Measurements from ENCODE around the gene DNAAF8.

DNAAF8 gene

GRCh38 chr16:4734063-4734729, at the start of gene DNAAF8, which contains the start of gene ANKS3:
DNAAF8 (plus strand) TSS chr16:4734537; CDS start chr16:4736515, 1,978 bp downstream.
ANKS3 (minus strand) TSS chr16:4734271; CDS start chr16:4730149, 4,122 bp downstream.
- DNase-seq, result peak; percentile 82

DNA sequence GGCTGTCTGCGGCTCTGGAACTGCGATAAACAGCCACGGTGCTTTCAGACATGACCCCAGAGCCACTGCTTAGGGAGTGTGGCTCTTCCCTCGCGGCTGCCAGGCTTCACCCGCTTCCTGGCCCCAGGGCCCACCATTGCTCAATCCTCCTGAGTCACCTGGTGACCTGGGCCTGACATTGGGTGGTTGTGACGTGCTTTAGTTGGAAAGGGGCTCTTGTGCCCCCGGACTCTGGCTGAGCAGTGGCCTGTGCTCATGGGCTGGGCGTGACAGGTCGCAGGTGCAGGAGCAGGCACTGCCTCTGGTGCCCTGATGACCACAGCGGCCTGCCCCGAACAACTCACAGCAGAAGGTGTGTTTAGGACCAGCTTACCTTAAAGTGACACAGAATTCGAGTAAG, 49.6 kb upstream of the DNAAF8 start:
- DNase-seq, result no peak

DNA sequence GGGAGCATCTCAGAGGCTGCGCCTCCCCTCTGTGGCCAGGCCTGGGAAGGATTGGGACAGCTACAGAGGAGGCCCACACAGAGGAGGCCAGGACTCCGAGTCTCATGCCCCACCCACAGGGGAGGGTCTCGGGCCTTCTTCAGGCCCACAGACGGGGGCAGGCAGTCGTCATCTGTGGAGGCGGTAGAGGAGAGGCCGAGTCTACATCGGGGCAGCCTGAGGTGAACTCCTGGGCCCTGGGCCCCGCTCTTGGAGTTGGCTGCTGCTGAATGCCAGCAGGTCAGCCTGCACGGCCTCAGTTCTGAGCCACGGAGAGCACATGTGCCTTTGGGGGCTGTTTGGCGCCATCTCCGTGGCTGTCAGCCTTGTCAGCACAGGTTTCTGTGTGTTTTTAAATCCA, 49.0 kb upstream of the DNAAF8 start:
- no peak for DNase-seq

- DNase-seq, result no peak
These were observed 48.4 kb upstream of the DNAAF8 start for GRCh38 chr16:4685776-4686496.

GRCh38 chr16:4686497-4687210, 47.7 kb upstream of the DNAAF8 start:
- DNase-seq, result no peak

DNA sequence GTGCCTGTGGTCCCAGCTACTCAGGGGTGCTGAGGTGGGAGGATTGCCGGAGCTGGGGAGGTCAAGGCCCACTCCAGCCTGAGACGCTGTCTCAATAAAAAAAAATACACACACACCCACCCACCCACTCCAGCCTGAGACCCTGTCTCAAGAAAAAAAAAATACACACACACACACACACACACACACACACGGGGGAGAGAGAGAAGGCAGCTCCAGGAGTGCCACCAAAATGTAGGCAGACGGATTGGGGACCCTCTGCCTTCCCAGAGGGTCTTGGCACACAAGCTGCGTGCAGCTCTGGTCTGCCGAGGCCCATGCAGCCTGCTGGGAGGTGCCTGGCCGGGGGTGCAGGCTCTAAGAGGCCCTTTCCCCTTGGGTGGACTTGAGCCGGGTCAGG, 46.9 kb upstream of the DNAAF8 start:
- no peak for DNase-seq

DNA sequence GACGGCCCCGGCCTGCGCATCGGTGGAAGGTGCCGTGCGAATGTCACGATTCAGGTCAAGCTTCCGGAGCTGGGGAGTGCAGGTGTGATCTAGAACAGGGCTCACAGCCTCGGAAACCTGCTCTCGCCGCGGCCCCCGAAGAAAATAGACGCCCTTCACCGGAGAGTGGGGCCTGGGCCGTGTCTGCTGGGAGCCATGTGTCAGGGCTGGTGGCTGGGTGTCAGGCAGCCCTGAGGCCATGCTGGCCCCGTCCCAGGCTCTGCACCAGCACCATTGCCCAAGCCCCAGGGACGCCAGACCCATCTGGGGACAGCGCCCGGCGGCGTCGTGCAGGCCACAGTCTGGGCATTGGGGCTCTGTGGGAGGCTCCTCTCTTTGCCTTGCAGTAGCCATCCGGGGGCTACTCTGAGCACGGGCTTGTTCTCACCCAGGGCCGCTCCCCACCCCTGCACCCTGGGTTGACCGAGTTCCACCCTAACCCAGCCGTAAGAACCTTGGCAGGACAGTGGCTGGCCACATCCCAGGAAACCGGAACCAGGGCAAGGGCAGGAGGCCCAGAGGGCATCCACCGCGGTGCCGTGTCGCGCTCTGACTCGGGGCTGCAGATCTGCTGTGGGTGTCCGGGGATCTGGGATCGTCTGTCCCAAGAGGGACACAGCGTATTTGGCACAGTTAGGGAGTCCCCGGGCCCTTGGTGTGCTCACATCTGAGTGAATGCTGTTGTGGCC, 46.2 kb upstream of the DNAAF8 start:
- DNase-seq, result no peak

DNA sequence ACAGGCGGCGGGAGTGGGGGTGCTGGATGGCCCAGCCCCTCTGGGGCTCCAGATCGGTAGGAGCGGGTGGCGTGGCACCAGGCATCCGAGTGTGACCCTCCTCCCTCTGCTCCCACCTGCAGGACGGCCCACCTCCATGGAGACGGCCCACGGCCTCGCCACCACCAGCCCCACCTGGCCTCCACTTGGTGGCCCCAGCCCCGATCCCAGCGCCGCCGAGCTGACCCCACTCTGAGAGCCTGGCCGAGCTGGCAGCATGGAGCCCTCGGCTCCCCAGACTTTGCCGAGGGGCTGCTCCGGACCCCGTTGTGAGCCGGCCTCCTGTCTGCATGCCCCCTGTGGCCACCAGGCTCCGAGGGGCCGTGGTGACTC, 45.7 kb upstream of the DNAAF8 start:
- no peak for DNase-seq

DNA sequence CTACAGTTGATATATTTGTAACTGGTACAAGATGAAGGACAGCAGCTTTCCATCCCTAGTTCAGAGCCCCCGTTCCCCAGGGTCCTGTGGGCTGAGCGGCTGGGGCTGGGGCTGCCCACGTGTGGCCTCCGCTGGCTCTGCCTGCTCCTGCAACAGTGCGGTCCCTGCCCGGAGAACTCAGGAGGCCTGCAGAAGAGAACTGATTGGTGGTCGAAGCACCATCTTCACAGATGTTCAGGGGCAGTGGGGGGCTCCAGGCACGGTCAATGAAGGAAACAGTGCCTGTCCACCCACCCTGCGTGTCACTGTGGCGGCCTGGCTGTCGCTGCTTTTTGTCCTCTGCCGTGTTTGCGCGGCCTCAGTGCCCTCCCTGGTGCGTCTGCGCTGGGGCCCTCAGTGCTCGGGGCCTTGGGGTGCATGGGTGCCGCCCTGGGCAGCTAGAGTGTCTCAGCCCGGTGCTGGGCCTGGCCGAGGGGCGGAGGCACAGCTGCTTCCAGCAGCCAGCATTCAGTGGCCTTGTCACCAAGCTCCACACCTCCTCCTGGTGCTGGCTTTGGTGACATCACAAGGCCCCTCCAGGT, 45.2 kb upstream of the DNAAF8 start:
- no peak for DNase-seq

DNA sequence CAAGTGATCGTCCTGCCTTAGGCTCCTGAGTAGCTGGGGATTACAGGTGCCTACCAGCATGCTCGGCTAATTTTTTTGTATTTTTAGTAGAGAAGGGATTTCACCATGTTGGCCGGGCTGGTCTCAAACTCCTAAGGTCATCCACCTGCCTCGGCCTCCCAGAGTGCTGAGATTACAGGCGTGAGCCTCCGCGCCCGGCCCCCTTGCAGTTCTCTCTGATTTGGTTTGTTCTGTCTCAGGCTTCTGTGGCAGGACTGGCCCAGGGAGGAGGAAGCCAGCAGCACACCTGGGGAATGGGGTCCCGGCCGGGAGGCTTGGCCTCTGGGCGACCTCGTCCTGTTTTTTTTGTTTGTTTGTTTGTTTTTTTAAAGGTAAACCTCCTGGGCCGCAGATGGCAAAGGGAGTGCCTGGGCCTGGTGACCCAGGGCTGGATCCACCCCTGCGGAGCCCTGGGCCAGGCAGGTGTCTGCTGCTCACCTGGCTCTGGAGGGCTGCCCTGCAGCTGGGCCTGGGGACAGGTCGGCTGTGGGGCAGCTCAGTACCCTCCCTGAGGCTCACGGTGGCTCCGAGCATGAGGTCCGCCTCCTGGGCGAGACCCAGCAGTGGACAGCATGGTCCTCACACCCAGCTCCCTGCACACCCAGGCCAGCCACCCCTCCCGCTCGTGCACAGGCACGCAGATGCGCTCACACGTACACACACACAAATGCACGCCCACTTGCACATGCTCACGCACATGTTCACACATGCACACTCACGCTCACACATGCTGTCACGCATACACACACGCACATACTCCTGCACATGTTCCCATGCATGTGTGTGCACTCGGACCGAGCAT, 44.3 kb upstream of the DNAAF8 start:
- no peak for DNase-seq

- DNase-seq, result no peak
These were observed 43.2 kb upstream of the DNAAF8 start for GRCh38 chr16:4690946-4691665.

DNA sequence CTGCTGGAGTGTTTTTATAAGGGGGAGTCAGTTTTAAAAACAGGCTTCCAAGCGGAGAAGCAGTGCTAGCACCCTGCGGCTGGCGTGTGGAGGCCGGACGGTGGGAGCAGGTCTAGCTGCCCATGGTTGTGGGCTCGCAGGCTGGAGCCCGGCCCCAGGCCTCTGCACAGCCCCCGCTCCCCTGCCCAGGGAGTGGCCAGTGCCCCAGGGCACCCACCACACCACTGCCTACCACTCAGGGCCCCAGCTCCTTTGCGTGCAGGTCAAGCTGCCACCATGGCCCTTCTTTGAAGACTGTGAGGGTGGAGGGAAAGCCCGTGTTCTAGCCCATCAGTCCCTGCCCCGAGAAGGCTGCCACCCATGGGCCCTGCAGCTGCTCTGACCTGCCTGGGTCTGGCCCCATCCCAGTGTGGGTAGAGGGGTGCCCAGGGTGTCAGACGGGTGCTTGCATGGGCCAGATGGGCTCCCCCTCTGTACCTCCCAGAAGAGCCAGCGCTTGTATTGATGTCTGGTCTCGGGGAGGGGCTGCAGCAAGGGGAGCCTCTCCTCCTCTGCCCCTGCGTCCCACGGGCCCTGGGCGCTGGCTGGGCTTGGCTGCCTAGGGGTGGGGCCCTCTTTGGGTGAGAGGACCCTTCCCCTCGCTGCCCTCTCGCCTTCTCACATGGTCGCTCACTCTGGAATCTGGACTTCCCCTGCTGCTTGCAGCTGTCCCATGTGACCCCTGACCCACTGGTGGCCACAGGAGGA, 42.5 kb upstream of the DNAAF8 start:
- no peak for DNase-seq

- no peak for DNase-seq
These were observed 41.7 kb upstream of the DNAAF8 start for GRCh38 chr16:4692460-4693295.

- DNase-seq, result peak; percentile 89
These were observed 40.9 kb upstream of the DNAAF8 start, which contains the start of gene NUDT16L1 for GRCh38 chr16:4693296-4693955. NUDT16L1 (plus strand) TSS chr16:4693562; CDS start chr16:4693727, 165 bp downstream.

DNA sequence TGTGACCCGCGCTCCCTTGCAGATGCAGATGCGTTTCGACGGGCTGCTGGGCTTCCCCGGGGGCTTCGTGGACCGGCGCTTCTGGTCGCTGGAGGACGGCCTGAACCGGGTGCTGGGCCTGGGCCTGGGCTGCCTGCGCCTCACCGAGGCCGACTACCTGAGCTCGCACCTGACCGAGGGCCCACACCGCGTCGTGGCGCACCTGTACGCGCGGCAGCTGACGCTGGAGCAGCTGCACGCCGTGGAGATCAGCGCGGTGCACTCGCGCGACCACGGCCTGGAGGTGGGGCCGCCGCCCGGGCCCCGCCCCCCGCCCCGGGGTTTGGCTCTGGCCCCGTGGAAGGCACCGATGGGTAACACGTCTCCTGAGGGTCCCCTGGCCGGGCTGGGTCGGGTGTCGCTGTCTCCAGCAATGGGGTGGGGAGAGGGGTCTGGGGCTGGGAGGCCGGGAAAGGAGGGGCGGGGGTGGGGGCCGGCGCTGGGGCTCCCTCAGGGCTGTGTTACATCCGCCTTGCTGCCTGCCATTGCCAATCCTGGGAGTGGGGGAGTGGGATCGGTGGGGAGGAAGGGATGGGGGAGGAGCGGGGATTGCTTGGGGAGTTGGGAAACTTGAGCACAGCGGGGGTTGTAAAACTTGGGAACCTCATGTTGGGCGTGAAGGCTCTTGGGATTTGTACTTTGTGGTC, 40.2 kb upstream of the DNAAF8 start:
- DNase-seq, result no peak

DNA sequence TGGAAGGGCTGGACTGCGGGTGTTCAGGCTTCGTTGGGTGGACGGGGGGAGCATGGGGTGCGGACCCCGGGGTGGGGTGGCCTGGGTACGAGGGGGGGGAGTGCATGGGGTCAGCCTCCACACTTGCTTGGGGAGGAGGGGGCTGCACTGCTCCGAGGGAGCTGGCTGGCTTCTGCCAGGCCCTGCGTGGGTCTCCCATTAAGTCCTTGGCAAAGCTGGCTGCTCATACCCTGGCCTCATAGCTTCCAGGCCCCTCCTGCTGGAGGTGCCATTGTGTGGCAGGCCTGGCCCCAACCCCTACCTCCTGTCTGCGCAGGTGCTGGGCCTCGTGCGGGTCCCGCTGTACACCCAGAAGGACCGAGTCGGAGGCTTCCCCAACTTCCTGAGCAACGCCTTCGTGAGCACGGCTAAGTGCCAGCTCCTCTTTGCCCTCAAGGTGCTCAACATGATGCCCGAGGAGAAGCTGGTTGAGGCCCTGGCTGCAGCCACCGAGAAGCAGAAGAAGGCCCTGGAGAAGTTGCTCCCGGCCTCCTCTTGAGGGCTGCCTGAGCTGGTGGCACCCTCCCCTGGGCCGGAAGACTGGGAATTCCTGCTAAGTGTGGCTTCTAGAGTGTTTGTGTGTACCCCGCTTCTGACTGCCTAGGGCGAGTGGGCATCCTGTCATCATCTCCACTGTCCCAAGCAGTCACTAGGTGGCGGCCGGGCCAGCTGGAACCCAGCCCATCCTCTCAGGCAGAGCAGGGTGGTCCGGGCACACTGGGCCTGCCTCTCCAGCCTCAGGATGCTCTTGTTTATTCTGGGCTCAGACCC, 39.5 kb upstream of the DNAAF8 start:
- DNase-seq, result no peak

- no peak for DNase-seq
These were observed 38.7 kb upstream of the DNAAF8 start for GRCh38 chr16:4695473-4696171.

All from DMS79 treated with DMSO at 0.1 percent for 48 hours (cell line).